ENCODE measurements around the gene TMEM132C. TPM values are rescaled to one million over a fixed set of nuclear protein-coding genes. Genes with fewer than 3 reads are reported as not detected.

The TMEM132C gene
- total RNA-seq, 1 experiment from 2014 or later = not detected

GRCh38 chr12:128323145-128323920, 56.4 kb downstream of the TMEM132C start:
- in situ Hi-C loops (cut with HindIII; ENCODE audit: low pct_unique_long_range_greater_than_20kb, low sequenced_read_pairs) = no loop called here
- DNase-seq (ENCODE audit: low read depth, low spot score) = no peak

GRCh38 chr12:128325646-128326045, 58.7 kb downstream of the TMEM132C start:
- no peak for DNase-seq (ENCODE audit: low read depth, low spot score)
- in situ Hi-C loops (cut with HindIII; ENCODE audit: low pct_unique_long_range_greater_than_20kb, low sequenced_read_pairs) = no loop called here

DNA sequence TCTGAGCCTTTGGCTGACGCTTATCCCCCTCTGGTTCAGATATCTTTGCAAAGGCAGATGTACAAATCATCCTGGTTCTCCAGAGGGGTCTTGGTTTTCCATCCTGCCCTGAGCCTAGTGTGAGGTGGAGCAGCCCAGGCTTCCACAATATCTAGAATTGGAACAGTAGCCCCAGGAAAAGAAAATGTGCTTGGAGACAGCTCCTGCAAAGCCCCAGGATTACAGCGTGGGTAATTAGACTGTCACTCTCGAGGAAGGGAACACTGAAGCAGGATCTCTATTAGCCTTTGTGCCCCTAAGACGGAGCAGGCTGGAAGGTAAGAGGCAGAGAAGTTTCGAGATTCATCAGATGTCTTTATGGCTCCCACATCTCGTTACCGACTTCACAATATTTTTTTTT, 59.4 kb downstream of the TMEM132C start:
- DNase-seq (ENCODE audit: low read depth, low spot score) = no peak
- in situ Hi-C loops (cut with HindIII; ENCODE audit: low pct_unique_long_range_greater_than_20kb, low sequenced_read_pairs) = no loop called here

GRCh38 chr12:128328961-128329360, 62.0 kb downstream of the TMEM132C start:
- in situ Hi-C loops (cut with HindIII; ENCODE audit: low pct_unique_long_range_greater_than_20kb, low sequenced_read_pairs) = no loop called here
- DNase-seq (ENCODE audit: low read depth, low spot score) = no peak

DNA sequence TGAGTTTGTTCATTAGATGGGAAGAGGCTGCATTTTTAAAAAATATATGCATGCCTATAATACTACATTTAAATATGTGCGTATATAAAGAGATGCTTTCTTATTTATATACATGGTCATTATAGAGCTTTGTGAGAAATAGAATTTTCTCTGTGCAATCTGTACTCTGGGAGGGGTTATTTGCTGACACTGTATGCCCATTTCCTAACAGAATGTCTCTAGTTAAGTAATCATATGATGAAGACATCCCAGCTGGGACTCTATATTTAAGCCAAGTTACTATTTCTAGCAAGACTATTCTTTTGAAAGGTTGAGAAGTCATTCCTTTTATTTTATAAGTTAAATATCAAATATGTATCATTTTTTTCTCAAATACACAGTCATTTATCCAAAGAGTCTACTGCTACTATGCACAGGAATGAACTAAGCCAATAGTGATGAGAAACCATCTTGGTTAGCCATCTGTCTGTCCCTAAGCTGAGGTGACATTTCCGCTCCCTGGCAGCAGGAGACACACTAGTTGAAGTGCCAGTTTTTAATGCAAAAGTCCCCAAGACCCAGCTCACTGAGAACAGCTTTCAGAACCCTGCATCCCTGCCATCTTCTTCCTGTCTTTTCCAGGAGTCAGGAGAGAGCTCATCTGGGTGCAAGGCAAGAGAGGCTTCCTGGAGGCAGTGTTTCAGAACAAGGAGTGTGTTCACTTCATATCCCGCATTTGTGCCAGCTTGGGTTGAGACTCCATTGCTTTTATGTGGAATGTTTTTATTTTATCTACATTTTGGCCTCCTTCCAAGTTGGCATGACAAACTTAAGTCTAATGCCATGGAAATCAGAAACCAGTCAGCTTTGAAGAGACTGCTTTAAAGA, 69.5 kb downstream of the TMEM132C start:
- no peak for DNase-seq (ENCODE audit: low read depth, low spot score)
- in situ Hi-C loops (cut with HindIII; ENCODE audit: low pct_unique_long_range_greater_than_20kb, low sequenced_read_pairs) = no loop called here

- no peak for DNase-seq (ENCODE audit: low read depth, low spot score)
- in situ Hi-C loops (cut with HindIII; ENCODE audit: low pct_unique_long_range_greater_than_20kb, low sequenced_read_pairs) = no loop called here
These were observed 70.0 kb downstream of the TMEM132C start for GRCh38 chr12:128337071-128337345.

DNA sequence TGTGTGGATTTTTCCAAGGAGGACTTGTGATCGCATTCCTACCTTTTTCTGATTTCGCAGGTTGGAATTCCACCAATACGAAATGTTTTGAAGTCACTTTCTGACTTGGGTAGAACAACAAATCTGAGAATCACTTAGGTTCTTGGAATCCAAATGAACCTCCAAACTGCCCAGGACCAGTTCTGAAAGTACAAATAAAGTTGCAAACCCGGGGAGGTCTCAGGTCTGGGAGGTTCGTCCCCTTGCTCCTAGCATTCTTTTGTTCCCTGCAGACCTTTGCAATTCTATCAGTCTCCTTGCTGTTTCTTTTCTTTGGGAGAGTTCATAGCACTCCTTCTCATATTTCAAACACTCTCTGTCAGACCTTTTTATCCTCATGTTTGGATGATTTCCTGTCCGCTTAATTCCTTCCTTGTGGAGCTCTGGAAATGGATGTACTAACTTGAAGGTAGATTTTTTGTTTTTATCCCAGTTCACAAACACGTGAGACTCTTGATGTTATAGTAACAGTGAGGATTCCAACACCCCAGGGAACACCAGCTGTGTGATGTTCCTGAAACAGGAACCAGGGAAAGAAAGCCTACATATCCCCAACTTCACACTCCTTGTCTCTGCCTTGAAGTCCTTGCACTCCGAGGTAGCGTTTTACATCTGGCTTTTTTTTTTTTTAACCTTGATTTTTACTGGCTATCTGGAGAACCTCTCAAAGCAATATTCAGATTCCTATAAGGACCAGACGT, 70.6 kb downstream of the TMEM132C start:
- no peak for DNase-seq (ENCODE audit: low read depth, low spot score)
- in situ Hi-C loops (cut with HindIII; ENCODE audit: low pct_unique_long_range_greater_than_20kb, low sequenced_read_pairs) = no loop called here

- DNase-seq (ENCODE audit: low read depth, low spot score) = no peak
- in situ Hi-C loops (cut with HindIII; ENCODE audit: low pct_unique_long_range_greater_than_20kb, low sequenced_read_pairs) = no loop called here
These were observed 71.6 kb downstream of the TMEM132C start for GRCh38 chr12:128338386-128339125.

GRCh38 chr12:128339126-128339520, 72.2 kb downstream of the TMEM132C start:
- no peak for DNase-seq (ENCODE audit: low read depth, low spot score)
- in situ Hi-C loops (cut with HindIII; ENCODE audit: low pct_unique_long_range_greater_than_20kb, low sequenced_read_pairs) = no loop called here

DNA sequence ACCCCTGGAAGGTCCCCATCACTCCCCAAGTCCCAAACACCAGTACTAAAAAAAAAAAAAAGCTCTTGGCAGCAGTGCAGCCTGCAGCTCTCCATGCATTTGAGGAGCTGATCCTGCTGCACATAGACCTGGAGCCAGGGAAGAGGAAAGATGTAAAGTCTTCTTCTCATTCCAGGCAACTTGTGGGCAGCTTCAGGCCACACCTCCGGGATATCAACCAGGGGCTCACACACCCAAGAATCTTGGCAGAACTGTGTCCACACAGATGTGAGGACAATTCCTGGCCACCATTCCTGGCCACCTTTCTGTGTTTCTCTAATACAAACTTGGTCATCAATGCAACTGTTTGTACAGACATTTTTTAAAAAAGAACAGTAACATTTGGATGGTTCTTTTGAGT, 72.7 kb downstream of the TMEM132C start:
- in situ Hi-C loops (cut with HindIII; ENCODE audit: low pct_unique_long_range_greater_than_20kb, low sequenced_read_pairs) = no loop called here
- no peak for DNase-seq (ENCODE audit: low read depth, low spot score)

DNA sequence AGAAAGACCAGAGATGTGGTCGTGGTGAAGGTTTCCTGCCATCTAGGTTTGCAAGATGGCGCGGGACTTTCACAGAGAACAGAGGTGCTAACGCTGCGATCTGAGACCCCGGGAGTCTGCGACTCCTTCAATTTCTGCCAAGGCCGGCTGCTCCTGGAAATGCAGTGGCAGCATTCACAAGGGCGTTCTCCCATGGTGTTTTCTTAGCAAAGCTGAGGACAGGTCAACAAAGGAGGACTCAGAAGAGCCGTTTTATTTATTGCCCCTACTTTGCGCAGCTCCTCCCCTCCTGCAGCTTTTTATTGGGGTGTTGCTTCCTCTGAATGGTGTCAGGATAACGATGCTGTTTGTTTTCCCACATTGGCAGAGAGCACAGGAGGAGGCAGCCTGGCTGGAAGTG, 86.3 kb downstream of the TMEM132C start:
- no peak for DNase-seq (ENCODE audit: low read depth, low spot score)
- in situ Hi-C loops (cut with HindIII; ENCODE audit: low pct_unique_long_range_greater_than_20kb, low sequenced_read_pairs) = no loop called here

GRCh38 chr12:128356547-128356946, 89.6 kb downstream of the TMEM132C start:
- DNase-seq (ENCODE audit: low read depth, low spot score) = no peak
- in situ Hi-C loops (cut with HindIII; ENCODE audit: low pct_unique_long_range_greater_than_20kb, low sequenced_read_pairs) = no loop called here

DNA sequence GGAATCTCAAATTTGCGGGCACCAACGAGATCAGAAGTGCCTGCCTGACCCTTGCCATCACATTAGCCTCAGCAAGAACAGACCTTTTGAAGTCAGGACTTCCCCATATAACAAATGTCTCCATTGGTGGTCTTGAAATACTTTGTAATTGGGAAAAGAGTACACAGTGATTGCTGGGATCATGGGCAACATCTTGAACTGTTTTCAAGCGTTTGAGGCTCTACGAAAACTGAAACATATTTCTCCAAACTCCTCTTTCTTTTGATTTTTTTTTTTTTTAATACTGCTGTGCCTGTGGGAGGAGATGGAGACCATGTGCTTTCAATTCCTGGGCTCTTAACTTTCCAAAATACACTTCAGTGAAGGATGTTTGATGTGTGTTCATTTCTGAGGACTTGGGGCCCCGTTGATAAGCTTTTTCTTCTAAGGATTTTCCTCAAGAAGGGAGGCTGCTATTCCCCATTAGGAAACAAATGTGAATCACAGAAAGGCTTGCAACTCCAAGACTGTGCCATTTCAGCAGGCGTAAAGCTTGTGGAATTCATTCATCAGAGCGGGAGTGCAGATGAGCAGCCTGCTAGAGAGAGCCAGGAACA, 94.5 kb downstream of the TMEM132C start:
- in situ Hi-C loops (cut with HindIII; ENCODE audit: low pct_unique_long_range_greater_than_20kb, low sequenced_read_pairs) = no loop called here
- no peak for DNase-seq (ENCODE audit: low read depth, low spot score)

DNA sequence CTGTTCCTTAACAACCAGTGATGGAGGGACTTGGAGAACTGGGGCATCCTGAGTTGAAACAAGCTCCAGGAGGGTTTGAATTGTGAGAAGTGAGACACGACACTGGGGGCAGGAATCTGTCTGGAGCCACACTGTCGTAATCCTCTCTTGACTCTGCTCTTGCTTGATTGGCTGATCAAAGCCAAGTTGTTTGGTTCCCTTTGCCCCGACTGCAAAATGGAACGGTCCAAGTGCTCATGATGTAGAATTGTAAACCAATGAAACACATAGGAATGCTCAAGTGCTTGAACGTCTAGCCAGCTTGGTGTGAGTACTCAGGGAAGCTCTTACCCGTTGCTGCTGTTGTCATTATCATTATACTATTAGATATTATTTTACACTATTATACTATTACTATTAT, 98.1 kb downstream of the TMEM132C start:
- DNase-seq (ENCODE audit: low read depth, low spot score) = no peak
- in situ Hi-C loops (cut with HindIII; ENCODE audit: low pct_unique_long_range_greater_than_20kb, low sequenced_read_pairs) = no loop called here

- DNase-seq (ENCODE audit: low read depth, low spot score) = no peak
- in situ Hi-C loops (cut with HindIII; ENCODE audit: low pct_unique_long_range_greater_than_20kb, low sequenced_read_pairs) = no loop called here
These were observed 98.8 kb downstream of the TMEM132C start for GRCh38 chr12:128365651-128366231.

GRCh38 chr12:128367961-128368360, 101.0 kb downstream of the TMEM132C start:
- in situ Hi-C loops (cut with HindIII; ENCODE audit: low pct_unique_long_range_greater_than_20kb, low sequenced_read_pairs) = no loop called here
- DNase-seq (ENCODE audit: low read depth, low spot score) = no peak

GRCh38 chr12:128381541-128381940, 114.6 kb downstream of the TMEM132C start:
- in situ Hi-C loops (cut with HindIII; ENCODE audit: low pct_unique_long_range_greater_than_20kb, low sequenced_read_pairs) = no loop called here
- no peak for DNase-seq (ENCODE audit: low read depth, low spot score)
